NT2/D1 (cell line): ENCODE results near the gene SIK2.

ENCODE experiments used
- DNase-seq: peaks from one replicate; pipeline ENCODE4 v3.0.0-alpha.2; 2011; ENCODE audit warnings: low read depth, low spot score
- H3K27me3 ChIP-seq: 2 replicates; pipeline ENCODE4 v1.6.0; 2011; ENCODE audit warnings: mild to moderate bottlenecking; ENCODE audit not compliant: insufficient read length, insufficient read depth
- H3K36me3 ChIP-seq: 2 replicates; pipeline ENCODE4 v1.6.1; 2011; ENCODE audit warnings: mild to moderate bottlenecking, low read length, mixed read lengths; ENCODE audit not compliant: insufficient read depth, insufficient read length
- H3K4me1 ChIP-seq: 2 replicates; pipeline ENCODE4 v1.5.1; 2011; ENCODE audit not compliant: insufficient read depth, insufficient read length
- H3K4me3 ChIP-seq: 2 replicates; pipeline ENCODE4 v1.5.1; 2011; ENCODE audit warnings: low read depth; ENCODE audit not compliant: insufficient read length
- H3K9ac ChIP-seq: 2 replicates; pipeline ENCODE4 v1.6.0; 2011; ENCODE audit warnings: low read depth; ENCODE audit not compliant: insufficient read length
- H3K9me3 ChIP-seq: 2 replicates; pipeline ENCODE4 v1.5.1; 2011; ENCODE audit warnings: mild to moderate bottlenecking, low read length; ENCODE audit not compliant: insufficient read depth
- SUZ12 ChIP-seq: IDR thresholded peaks from 2 replicates; pipeline ENCODE4 v1.6.1; 2011; ENCODE audit not compliant: insufficient read length, insufficient read depth; ENCODE audit errors: extremely low read depth
- YY1 ChIP-seq: IDR thresholded peaks from 2 replicates; pipeline ENCODE4 v1.6.1; 2011; ENCODE audit not compliant: insufficient read length, insufficient read depth
- ZNF274 ChIP-seq: IDR thresholded peaks from 2 replicates; pipeline ENCODE4 v1.6.1; 2011; ENCODE audit warnings: mild to moderate bottlenecking, low read depth, low read length

Gene SIK2

DNA sequence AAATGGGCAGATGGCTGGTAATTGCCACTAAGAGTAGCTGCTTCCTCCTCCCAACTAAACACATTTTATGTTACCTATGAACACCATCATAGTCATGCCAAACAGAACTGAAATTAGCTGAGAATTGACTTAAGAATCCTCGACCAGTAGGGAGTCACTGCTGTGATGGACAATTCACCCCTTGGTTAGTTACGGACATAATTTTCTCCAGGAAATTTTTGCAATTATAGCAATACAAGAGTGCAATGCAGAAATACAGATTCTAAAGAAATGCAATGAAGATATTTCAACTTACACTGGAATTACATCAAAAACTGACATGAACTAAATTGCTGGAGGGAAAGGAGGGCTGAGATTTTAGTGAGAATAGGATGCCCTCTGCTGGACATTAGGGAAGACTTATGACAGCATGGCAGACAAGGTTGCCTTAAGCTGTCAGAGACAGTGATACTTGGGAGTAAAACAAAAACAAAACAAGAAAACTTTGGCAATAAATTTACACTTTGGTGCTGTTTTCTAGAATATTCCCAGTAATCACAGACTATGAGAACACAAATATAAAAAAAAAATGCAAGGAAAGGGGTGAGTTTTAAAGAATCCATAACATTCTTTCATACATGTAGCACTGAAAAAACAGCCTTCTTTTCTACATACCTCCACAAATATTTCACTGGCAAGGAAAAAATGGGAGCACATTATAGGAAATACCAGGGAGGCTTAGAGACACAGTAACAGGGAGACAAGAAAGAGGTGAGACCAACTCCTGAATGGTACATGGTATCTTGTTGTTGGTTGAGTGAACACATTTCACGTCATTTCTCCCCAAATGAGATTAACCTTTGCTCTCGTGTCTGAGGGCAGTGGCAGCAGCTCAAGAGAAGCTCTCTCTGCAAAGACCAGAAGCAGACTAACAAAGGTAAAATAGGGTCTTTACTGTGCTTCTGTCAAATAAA is 175.1 kb downstream of the SIK2 start:
- no peaks in the 10 kb centered on the region for H3K4me1 ChIP-seq
- no peaks in the 10 kb centered on the region for H3K36me3 ChIP-seq
- peak; percentile 25 for DNase-seq
- no peaks in the 10 kb centered on the region for H3K9me3 ChIP-seq
- no peak overlapping the region for H3K4me3 ChIP-seq
- TF ChIP-seq YY1 (no peak), SUZ12 (no peak), ZNF274 (no peak)
- H3K9ac ChIP-seq: no peak overlapping the region
- H3K27me3 ChIP-seq: peaks cover 7% of the 10 kb centered on the region

DNA sequence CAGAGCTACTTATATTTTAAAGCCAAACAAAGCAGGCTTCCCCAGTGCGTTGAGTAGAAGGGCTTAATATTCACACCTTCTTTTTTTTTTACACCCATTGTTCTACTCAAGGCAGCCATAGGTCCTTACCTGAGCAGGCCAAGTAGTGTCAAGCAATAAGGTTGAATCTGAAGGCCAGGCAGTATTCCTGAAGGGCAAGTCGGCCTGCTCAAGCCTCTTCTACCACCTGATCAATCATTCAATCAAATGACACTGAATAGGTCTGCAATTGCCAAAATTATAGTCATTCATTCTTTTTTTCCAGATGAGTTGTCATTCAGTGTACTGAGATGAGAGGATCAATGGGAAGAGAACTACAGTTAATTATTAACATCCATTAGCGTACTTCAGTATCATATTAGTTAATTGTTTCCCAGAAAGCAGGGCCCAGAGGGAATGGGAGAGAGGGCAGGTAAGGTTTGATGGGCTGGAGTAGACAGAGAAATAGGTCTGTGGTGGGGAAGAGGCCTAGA is 175.9 kb downstream of the SIK2 start:
- no peak for DNase-seq
- Histone ChIP-seq H3K9ac (no peak overlapping the region), H3K9me3 (no peaks in the 10 kb centered on the region), H3K27me3 (peaks cover under 1% of the 10 kb centered on the region), H3K36me3 (no peaks in the 10 kb centered on the region), H3K4me3 (no peak overlapping the region), H3K4me1 (no peaks in the 10 kb centered on the region)
- no peak for TF ChIP-seq SUZ12
- TF ChIP-seq ZNF274: no peak
- TF ChIP-seq YY1: no peak

DNA sequence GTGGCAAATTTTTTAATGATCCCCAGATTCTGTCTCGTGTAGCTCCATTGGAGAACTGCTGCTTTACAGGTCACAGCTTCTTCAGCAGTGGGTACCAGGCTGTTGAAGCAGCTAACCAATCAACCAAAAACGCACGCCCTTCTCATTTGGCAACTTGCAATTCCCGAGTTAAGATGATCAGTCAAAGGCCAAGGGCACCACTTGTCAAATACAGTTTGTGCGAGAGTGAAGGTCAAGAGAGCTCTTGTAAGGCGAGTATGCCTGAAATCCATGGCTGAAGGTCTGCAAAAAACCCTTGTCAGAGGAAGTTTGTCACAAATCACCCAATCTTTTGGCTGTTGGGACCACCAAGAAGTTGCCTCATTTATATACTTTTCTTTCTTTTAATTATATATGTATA is 176.9 kb downstream of the SIK2 start:
- Histone ChIP-seq H3K36me3 (no peaks in the 10 kb centered on the region), H3K27me3 (no peaks in the 10 kb centered on the region), H3K9ac (no peak overlapping the region), H3K4me3 (no peak overlapping the region), H3K9me3 (no peaks in the 10 kb centered on the region), H3K4me1 (no peaks in the 10 kb centered on the region)
- no peak for DNase-seq
- TF ChIP-seq YY1 (no peak), SUZ12 (no peak), ZNF274 (no peak)
